ENCODE data around the gene PRICKLE4. TPM values are rescaled to one million over a fixed set of nuclear protein-coding genes. Genes with fewer than 3 reads are reported as not detected.
"Not testable (repeated sequence)": the region's sequence is repeated elsewhere in the genome, so short reads cannot be mapped to it uniquely, and the experiment has no call there.

The PRICKLE4 gene
- polyA plus RNA-seq, 1 donor from 2014 or later, result 1.3 TPM

GRCh38 chr6:41811095-41811494 lies 30.5 kb downstream of the PRICKLE4 start:
- Histone ChIP-seq H3F3A (ENCODE audit: insufficient read depth, low read length, poor library complexity, severe bottlenecking) (no peaks in the 10 kb centered on the region), H3K9me2 (ENCODE audit: insufficient read depth, low read length) (no peaks in the 10 kb centered on the region), H3K36me3 (ENCODE audit: insufficient read depth, low read length) (no peaks in the 10 kb centered on the region), H4K20me1 (ENCODE audit: insufficient read depth) (no peaks in the 10 kb centered on the region), H3K4me3 (ENCODE audit: low read length) (no peak overlapping the region), H3K79me2 (replicated peaks; ENCODE audit: insufficient read depth, low read length) (no peaks in the 10 kb centered on the region), H2AFZ (ENCODE audit: low read depth, low read length) (no peak overlapping the region), H3K9me3 (ENCODE audit: low read length) (no peaks in the 10 kb centered on the region), H3K27ac (ENCODE audit: low read length) (no peak overlapping the region), H3K9ac (ENCODE audit: low read length) (no peak overlapping the region), H3K4me2 (ENCODE audit: low read length) (no peak overlapping the region), H3K27me3 (ENCODE audit: insufficient read depth, low read depth, low read length) (no peaks in the 10 kb centered on the region)
- TF ChIP-seq EP300 (conservative IDR thresholded peaks at IDR 0.05; ENCODE audit: poor library complexity, severe bottlenecking) (no peak), POLR2AphosphoS5 (IDR thresholded peaks at IDR 0.05) (no peak), TAF1 (IDR thresholded peaks at IDR 0.05; ENCODE audit: low read depth) (no peak), REST (IDR thresholded peaks at IDR 0.05; ENCODE audit: borderline replicate concordance) (no peak), EZH2 (IDR thresholded peaks at IDR 0.05; ENCODE audit: borderline replicate concordance, insufficient read depth, low read length, poor library complexity, severe bottlenecking) (no peak), SMC3 (conservative IDR thresholded peaks at IDR 0.05; ENCODE audit: poor library complexity) (no peak), CTCF (IDR thresholded peaks at IDR 0.05; ENCODE audit: poor library complexity, severe bottlenecking) (no peak), RAD21 (conservative IDR thresholded peaks at IDR 0.05) (no peak)

GRCh38 chr6:41811946-41812345 lies 31.4 kb downstream of the PRICKLE4 start:
- not testable (repeated sequence) for H3K4me3 ChIP-seq (ENCODE audit: low read length); H3K4me2 ChIP-seq (ENCODE audit: low read length); H4K20me1 ChIP-seq (ENCODE audit: insufficient read depth); H3K9ac ChIP-seq (ENCODE audit: low read length); H2AFZ ChIP-seq (ENCODE audit: low read depth, low read length); H3K36me3 ChIP-seq (ENCODE audit: insufficient read depth, low read length); H3K9me2 ChIP-seq (ENCODE audit: insufficient read depth, low read length); H3K27me3 ChIP-seq (ENCODE audit: insufficient read depth, low read depth, low read length); H3K79me2 ChIP-seq (replicated peaks; ENCODE audit: insufficient read depth, low read length); H3K9me3 ChIP-seq (ENCODE audit: low read length); H3K27ac ChIP-seq (ENCODE audit: low read length); H3F3A ChIP-seq (ENCODE audit: insufficient read depth, low read length, poor library complexity, severe bottlenecking)

- TF ChIP-seq CTCF (IDR thresholded peaks at IDR 0.05; ENCODE audit: poor library complexity, severe bottlenecking), result no peak
- no peak for TF ChIP-seq EZH2 (IDR thresholded peaks at IDR 0.05; ENCODE audit: borderline replicate concordance, insufficient read depth, low read length, poor library complexity, severe bottlenecking)
- TF ChIP-seq MXI1 (conservative IDR thresholded peaks at IDR 0.05; ENCODE audit: poor library complexity, severe bottlenecking), result no peak
- no peak for TF ChIP-seq REST (IDR thresholded peaks at IDR 0.05; ENCODE audit: borderline replicate concordance)
Measured at GRCh38 chr6:41813469-41813868, 32.9 kb downstream of the PRICKLE4 start.

More at GRCh38 chr6:41813469-41813868, 32.9 kb downstream of the PRICKLE4 start:
- no peaks in the 10 kb centered on the region for H3K9me3 ChIP-seq (ENCODE audit: low read length)
- H3K4me3 ChIP-seq (ENCODE audit: low read length), result no peak overlapping the region
- no peak overlapping the region for H3K27ac ChIP-seq (ENCODE audit: low read length)
- no peaks in the 10 kb centered on the region for H3K27me3 ChIP-seq (ENCODE audit: insufficient read depth, low read depth, low read length)
- H4K20me1 ChIP-seq (ENCODE audit: insufficient read depth), result no peaks in the 10 kb centered on the region
- no peaks in the 10 kb centered on the region for H3K9me2 ChIP-seq (ENCODE audit: insufficient read depth, low read length)
- H3K36me3 ChIP-seq (ENCODE audit: insufficient read depth, low read length), result no peaks in the 10 kb centered on the region
- H2AFZ ChIP-seq (ENCODE audit: low read depth, low read length), result no peak overlapping the region
- H3K79me2 ChIP-seq (replicated peaks; ENCODE audit: insufficient read depth, low read length), result no peaks in the 10 kb centered on the region
- H3K9ac ChIP-seq (ENCODE audit: low read length), result no peak overlapping the region
- no peaks in the 10 kb centered on the region for H3F3A ChIP-seq (ENCODE audit: insufficient read depth, low read length, poor library complexity, severe bottlenecking)
- no peak overlapping the region for H3K4me2 ChIP-seq (ENCODE audit: low read length)
